Measurements from ENCODE around the gene STOML3.

DNA sequence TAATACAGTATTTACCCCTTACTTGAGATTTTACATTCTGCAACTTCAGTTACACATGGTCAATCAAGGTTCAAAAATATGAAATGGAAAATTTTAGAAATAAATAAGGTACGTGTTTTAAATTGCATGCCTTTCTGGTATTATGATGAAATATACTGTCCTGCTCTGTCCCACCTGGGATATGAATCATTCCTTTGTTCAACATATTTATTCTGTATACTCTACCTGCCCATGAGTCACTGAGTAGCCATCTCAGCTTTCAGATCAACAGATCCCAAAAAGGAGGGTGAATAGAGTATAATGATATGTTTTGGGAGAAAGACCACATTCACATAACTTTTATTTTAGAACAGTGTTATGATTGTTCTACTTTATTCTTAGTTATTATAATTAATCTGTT is 37.8 kb downstream of the STOML3 start:
- TF ChIP-seq, protein P1, sequence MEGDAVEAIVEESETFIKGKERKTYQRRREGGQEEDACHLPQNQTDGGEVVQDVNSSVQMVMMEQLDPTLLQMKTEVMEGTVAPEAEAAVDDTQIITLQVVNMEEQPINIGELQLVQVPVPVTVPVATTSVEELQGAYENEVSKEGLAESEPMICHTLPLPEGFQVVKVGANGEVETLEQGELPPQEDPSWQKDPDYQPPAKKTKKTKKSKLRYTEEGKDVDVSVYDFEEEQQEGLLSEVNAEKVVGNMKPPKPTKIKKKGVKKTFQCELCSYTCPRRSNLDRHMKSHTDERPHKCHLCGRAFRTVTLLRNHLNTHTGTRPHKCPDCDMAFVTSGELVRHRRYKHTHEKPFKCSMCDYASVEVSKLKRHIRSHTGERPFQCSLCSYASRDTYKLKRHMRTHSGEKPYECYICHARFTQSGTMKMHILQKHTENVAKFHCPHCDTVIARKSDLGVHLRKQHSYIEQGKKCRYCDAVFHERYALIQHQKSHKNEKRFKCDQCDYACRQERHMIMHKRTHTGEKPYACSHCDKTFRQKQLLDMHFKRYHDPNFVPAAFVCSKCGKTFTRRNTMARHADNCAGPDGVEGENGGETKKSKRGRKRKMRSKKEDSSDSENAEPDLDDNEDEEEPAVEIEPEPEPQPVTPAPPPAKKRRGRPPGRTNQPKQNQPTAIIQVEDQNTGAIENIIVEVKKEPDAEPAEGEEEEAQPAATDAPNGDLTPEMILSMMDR (conservative IDR thresholded peaks at IDR 0.05 in 1 of 2, IDR thresholded peaks at IDR 0.05 in 1 of 2; ENCODE audit: extremely low read depth in 1 of 2, insufficient read depth in 1 of 2, low read depth in 1 of 2, low read length in 2 of 2): no peak
- no peak for TF ChIP-seq EZH2 (IDR thresholded peaks at IDR 0.05; ENCODE audit: borderline replicate concordance, low read length)
